Activated naive CD4-positive, alpha-beta T cell treated with anti-CD3 and anti-CD28 coated beads, Interleukin-2, amount 50 U/mL, for 72 hours (primary cell): ENCODE measurements around the gene EGR4. TPM values are rescaled to one million over a fixed set of nuclear protein-coding genes. Genes with fewer than 3 reads are reported as not detected.
A peak's percentile ranks its signal among the peaks of the same experiment; 100 is the strongest.

Experiments
- ATAC-seq, 2 donors: fragments of 150-1000 bp; cut with Tn5 transposase; 2 replicates each; pipeline ENCODE4 v1.10.0; 2021; ENCODE audit warnings: mild to moderate bottlenecking in 2 of 2, moderate library complexity in 2 of 2
- DNase-seq, 2 donors: peaks; one replicate each; pipeline ENCODE4 v3.0.0; 2021 to 2022; ENCODE audit warnings: low spot score in 2 of 2
- H3K27ac Mint-ChIP-seq, 2 donors: one replicate each; pipeline ENCODE4 v1.8.0; 2022; ENCODE audit warnings: mild to moderate bottlenecking in 2 of 2, mixed read lengths in 2 of 2
- H3K36me3 Mint-ChIP-seq, 2 donors: one replicate each; pipeline ENCODE4 v1.8.0; 2022; ENCODE audit warnings: mixed read lengths in 2 of 2
- H3K9me3 Mint-ChIP-seq, 2 donors: one replicate each; pipeline ENCODE4 v1.8.0; 2022; ENCODE audit warnings: mixed read lengths in 2 of 2
- total RNA-seq, 2 donors: library from RNA; stranded (reverse); gene quantifications; one replicate each; pipeline ENCODE4 v1.2.3, GENCODE V29; 2022

The EGR4 gene
- total RNA-seq, 2 donors from 2014 or later: 0.33 TPM; not detected in 1

GRCh38 chr2:73292906-73293533 is 328 bp downstream of the EGR4 start:
- DNase-seq (peak in 1 of 2 donors; percentile 20), ATAC-seq (no peak)
- Mint-ChIP-seq H3K36me3 (peaks cover 0 to 6% of the 10 kb centered on the region in 2 donors), H3K9me3 (no peaks in the 10 kb centered on the region), H3K27ac (no peak overlapping the region)

DNA sequence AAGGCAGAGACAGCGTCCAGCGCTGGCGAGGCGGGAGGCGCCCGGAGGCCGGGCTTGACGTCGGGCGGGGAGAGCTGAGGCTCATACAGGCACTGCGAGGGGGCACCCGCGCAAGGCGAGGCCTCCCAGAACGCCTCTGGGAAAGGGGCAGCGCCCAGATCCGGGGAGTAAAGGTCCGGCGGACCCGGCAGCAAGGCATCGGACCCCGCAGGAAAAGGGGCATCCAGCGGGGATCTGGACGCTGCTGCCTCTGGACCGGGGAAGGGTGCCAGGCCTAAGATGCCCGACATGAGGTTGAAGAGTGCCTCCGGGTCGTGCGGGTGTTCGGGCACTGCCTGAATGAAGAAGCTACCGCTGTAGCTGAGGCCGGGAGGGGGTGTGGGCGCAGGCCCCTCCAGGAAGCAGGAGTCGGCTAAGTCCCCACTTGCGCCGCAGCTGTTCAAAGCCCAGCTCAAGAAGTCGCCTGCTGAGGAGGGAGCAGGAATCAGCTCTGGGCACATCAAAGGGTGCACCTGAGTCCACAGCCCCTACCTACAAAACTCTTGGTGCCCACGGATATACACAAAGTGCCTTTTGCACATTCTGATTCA is 937 bp downstream of the EGR4 start:
- DNase-seq: no peak
- ATAC-seq: no peak
- Mint-ChIP-seq H3K9me3 (no peaks in the 10 kb centered on the region), H3K36me3 (peaks cover 0 to 6% of the 10 kb centered on the region in 2 donors), H3K27ac (no peak overlapping the region)

- ATAC-seq (peak in 1 of 2 donors; percentile 9), DNase-seq (peak in 1 of 2 donors; percentile 18)
- Mint-ChIP-seq H3K36me3 (peaks cover 0 to 6% of the 10 kb centered on the region in 2 donors), H3K9me3 (no peaks in the 10 kb centered on the region), H3K27ac (no peak overlapping the region)
Observed at GRCh38 chr2:73291461-73292315, 1.7 kb downstream of the EGR4 start.

DNA sequence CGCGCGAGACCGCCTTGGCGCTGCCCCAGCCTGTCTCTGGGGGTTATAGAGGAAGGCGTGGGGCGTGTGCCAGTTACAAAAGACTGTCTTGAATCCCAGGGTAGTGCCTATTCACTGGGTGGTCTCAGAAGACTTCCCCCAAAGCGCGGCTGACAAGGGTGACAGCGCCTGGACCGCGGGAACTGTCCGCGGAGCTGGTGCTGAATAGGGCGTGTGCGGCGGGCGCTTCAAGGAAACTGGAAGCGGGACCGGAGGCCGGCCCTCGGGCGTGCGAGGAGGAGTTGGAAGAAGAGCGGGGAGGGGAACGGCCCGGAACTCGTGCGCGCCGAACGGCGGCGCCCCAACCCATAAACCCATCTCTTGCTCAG is 2.3 kb downstream of the EGR4 start:
- DNase-seq: peak in 1 of 2 donors; percentile 69
- Mint-ChIP-seq H3K36me3 (peaks cover 0 to 6% of the 10 kb centered on the region in 2 donors), H3K9me3 (no peaks in the 10 kb centered on the region), H3K27ac (no peak overlapping the region)
- peak in 1 of 2 donors; percentile 24 for ATAC-seq

- DNase-seq: peak in 1 of 2 donors; percentile 55
- H3K27ac Mint-ChIP-seq: no peak overlapping the region
- H3K9me3 Mint-ChIP-seq: no peaks in the 10 kb centered on the region
- H3K36me3 Mint-ChIP-seq: peaks cover 0 to 6% of the 10 kb centered on the region in 2 donors
- no peak for ATAC-seq
Observed at GRCh38 chr2:73290049-73290839, 3.1 kb downstream of the EGR4 start.

DNA sequence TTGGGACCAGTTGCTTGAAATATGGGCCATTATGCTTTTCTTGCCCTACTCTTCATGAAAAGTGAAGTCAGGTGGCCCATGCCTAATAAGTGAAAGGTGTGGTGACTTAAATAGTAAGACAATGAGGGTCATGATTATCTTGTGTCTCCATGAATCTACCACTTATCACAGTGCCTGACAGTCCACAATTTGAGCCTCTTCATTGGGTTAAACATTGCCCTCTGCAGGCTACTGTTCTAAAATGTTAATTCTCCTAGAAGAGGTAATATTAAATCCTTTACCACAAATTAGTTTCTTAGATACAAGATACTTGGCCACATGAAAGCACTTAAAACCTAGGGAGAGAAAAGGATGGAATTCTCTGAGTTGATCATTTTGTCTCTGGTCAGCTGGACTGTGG is 4.0 kb downstream of the EGR4 start:
- Mint-ChIP-seq H3K9me3 (no peaks in the 10 kb centered on the region), H3K36me3 (peaks cover 0 to 6% of the 10 kb centered on the region in 2 donors), H3K27ac (no peak overlapping the region)
- ATAC-seq (no peak), DNase-seq (no peak)

DNA sequence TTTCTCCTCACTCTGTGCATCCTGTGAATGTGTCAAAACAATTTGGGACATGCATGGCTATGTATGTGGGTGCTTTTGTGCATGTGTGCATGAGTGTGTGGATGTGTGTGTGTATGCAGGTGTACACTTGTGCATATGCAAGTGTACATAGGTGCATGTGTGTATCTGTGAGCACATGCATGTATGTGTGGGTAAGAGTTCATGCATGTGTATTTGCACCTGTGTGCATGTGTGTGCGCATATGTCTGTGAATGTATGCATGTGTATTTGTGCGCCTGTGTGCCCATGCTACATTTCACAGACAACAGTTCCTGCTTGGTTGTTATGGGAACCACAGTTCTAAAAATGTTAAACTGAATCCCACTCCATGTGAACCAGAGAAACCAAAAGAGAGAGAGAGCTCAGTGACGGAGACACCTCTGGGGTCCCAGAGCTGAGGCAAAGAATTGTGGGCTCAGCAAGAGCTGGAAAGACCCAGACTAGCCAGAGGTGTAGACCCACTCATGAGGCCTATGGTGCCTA is 7.2 kb downstream of the EGR4 start:
- H3K27ac Mint-ChIP-seq: no peak overlapping the region
- ATAC-seq: no peak
- no peaks in the 10 kb centered on the region for H3K9me3 Mint-ChIP-seq
- peaks cover 0 to 4% of the 10 kb centered on the region in 2 donors for H3K36me3 Mint-ChIP-seq
- DNase-seq: no peak

GRCh38 chr2:73285159-73285739 is 8.1 kb downstream of the EGR4 start:
- ATAC-seq: peak; percentile 9 to 26
- Mint-ChIP-seq H3K27ac (no peak overlapping the region), H3K9me3 (no peaks in the 10 kb centered on the region), H3K36me3 (peaks cover 0 to 6% of the 10 kb centered on the region in 2 donors)
- DNase-seq: peak in 1 of 2 donors; percentile 24

DNA sequence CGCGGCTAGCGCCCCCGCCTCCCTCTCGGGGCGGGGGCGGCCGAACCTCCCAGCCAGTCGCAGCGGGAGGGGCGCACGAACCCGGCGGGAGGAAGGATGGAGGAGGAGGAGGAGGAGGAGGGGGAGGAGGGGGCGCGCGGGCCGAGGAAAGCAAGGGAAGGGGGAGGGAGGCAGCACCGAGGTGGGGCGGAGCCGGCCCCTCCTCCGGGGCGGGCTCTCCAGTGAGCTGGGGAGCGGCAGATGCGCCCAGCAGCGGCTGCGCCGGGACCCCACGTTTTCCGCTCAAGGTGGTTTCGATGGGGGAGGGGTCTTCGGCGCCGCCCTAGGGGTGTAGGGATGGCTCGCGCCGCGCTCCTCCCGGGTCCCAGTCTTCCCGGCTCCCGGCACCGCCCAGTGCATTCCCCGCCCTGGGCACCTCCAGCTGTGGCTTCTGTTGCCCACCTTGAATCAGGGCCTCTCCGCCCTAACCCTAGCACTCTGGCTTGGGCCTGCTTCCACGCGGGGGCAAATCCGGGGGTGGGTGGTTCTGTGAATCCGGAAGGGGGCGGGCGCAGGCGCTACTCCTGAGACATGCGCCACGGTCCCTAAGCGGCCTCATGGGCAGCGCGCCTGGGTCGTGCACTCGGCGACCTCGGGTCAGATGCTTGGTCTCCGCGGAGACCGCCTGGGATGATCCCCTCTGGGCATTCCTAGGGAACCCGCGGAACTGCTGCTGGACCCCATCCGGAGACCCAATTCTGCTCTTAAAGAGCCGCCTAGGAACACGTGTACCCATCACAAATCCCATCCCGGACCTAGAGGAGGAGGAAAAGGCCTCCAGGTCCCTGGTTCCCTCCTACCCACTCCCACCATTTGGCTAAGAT is 8.8 kb downstream of the EGR4 start, which contains the start of gene FBXO41:
Gene FBXO41 (minus strand): TSS at position 183 of the 863 bp plus-strand sequence. CDS start 14,848 bp downstream, outside the sequence.
- ATAC-seq (peak; percentile 81 to 89), DNase-seq (peak; percentile 71 to 77)
- Mint-ChIP-seq H3K9me3 (no peaks in the 10 kb centered on the region), H3K27ac (peak within 1 kb of the TSS; percentile 43 to 65), H3K36me3 (peaks cover 0 to 8% of the 10 kb centered on the region in 2 donors)

DNA sequence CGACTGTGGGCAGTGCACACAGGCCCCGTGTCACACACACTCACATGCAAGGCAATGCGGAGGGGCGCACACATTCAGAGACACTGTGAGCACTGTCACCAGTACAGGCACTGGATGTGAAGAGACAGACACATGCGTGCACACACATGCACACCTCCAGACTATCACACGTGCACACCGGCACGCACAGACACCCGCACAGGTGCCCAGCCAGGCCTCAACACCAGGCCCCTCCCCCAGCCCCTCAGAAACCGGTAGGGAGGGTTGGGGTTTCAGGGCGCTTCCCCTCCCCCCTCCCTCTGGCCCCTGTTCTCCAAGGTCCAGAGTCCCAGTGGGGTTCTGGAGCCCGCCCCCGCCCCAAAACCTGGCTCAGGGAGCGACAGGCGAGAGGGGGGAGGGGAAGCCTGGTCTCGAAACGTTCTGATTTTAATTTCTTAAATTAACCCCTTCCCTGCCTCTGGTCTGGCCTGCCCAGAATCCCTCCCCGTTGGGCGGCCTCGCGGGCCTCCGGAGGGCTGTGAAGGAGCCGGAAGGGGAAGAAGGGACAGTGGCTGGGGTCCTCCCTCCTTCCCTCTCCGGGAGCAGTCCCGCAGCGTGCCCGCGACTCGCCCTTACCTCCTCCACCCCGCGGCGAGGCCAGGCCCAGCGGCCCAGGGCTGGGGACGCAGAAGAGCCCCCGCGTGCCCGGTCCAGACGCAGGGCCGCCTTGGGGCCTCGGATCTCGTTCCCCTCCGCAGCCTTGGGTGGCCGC is 9.6 kb downstream of the EGR4 start:
- ATAC-seq: peak; percentile 40 to 57
- H3K36me3 Mint-ChIP-seq: peaks cover 0 to 16% of the 10 kb centered on the region in 2 donors
- no peaks in the 10 kb centered on the region for H3K9me3 Mint-ChIP-seq
- DNase-seq: peak in 1 of 2 donors; percentile 25
- peak overlapping the region; percentile 43 to 65 for H3K27ac Mint-ChIP-seq

GRCh38 chr2:73282924-73283544 is 10.3 kb downstream of the EGR4 start:
- Mint-ChIP-seq H3K36me3 (peaks cover 0 to 22% of the 10 kb centered on the region in 2 donors), H3K27ac (peak overlapping the region; percentile 43 to 65), H3K9me3 (no peaks in the 10 kb centered on the region)
- DNase-seq: no peak
- ATAC-seq: no peak

DNA sequence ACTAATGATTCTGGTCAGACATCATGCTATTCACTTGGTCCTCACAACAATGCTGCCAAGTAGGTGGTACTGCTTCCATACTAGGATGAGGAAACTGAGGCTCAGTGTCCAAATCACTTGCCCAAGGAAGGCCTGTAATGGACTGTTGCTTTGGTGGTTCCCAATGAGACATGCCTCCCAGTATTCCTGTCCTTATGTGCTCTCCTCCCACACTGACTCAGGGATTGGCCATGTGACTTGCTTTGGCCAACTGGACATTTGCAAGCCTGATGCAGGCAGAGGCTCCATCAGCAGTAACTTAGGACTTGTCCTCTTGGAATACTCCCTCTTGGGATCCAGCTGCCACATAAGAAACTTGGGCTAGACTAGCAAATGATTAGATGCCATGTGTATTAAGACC is 12.1 kb downstream of the EGR4 start:
- no peak for ATAC-seq
- no peak for DNase-seq
- Mint-ChIP-seq H3K27ac (no peak overlapping the region), H3K36me3 (peaks cover 0 to 22% of the 10 kb centered on the region in 2 donors), H3K9me3 (no peaks in the 10 kb centered on the region)

GRCh38 chr2:73279852-73280251 is 13.5 kb downstream of the EGR4 start:
- ATAC-seq (no peak), DNase-seq (no peak)
- Mint-ChIP-seq H3K27ac (no peak overlapping the region), H3K36me3 (peaks cover 0 to 22% of the 10 kb centered on the region in 2 donors), H3K9me3 (no peaks in the 10 kb centered on the region)

DNA sequence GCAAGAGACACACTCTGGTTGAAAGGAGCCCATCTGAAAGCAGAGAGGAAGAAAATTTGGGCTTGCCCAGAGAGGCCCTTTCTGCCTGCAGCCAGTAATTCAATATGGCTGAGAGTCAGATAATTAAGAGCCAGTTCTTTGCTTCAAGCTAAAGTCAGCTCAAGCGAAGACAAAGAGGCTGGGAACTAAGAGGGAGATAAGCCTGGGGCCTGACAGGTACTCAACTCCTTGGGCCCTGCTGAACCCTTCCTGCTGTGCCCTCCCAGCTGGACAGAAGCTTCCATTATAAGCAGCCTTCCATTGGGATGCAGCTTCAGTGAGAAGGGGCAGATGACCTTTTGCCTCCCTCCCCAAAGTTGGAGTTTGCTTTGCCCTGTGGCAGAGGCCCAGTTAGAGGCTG is 21.1 kb downstream of the EGR4 start:
- no peak for ATAC-seq
- H3K27ac Mint-ChIP-seq: no peak overlapping the region
- no peak for DNase-seq
- H3K36me3 Mint-ChIP-seq: peaks cover 5 to 8% of the 10 kb centered on the region in 2 donors
- H3K9me3 Mint-ChIP-seq: no peaks in the 10 kb centered on the region
